Endothelial cell of umbilical vein (primary cell): ENCODE measurements around the gene DBI. TPM values are rescaled to one million over a fixed set of nuclear protein-coding genes. Genes with fewer than 3 reads are reported as not detected.

Experiments
- BruUV-seq: library from RNA; stranded (reverse); fragments of 400-500 nt; replicated peaks from 2 replicates; lab custom pipeline; 2021; lab: Mats Ljungman, UMichigan
- CTCF ChIA-PET: fragments of 300-600, 350-600 bp; sonication (Branson Sonifier 250); formaldehyde crosslinking; loops from one replicate; lab custom pipeline; 2021; ENCODE audit warnings: antibody characterized with exemption, inconsistent platforms; lab: Charles Lee
- POLR2A ChIA-PET: fragments of 300-600, 350-600 bp; sonication (Branson Sonifier 250); formaldehyde crosslinking; loops from one replicate; lab custom pipeline; 2021; ENCODE audit warnings: antibody characterized with exemption, inconsistent platforms; lab: Charles Lee
- DNase-seq: peaks from one replicate; pipeline ENCODE4 v3.0.0-alpha.2; 2011; ENCODE audit warnings: low read depth, low spot score
- FAIRE-seq: peaks from 2 replicates; lab custom pipeline; 2011; peaks lifted over from hg19 to GRCh38; lab: Jason Lieb, UNC
- H2AFZ ChIP-seq: 2 replicates; pipeline ENCODE4 v1.6.0; 2012; ENCODE audit warnings: low read depth, low read length, control low read depth, inconsistent platforms
- H3K27ac ChIP-seq: 2 replicates; pipeline ENCODE4 v1.5.1; 2011; ENCODE audit warnings: low read depth, mild to moderate bottlenecking, control low read depth, low read length, moderate library complexity; ENCODE audit not compliant: insufficient read depth
- H3K27me3 ChIP-seq, 2 experiments: 2 replicates each; pipeline versions ENCODE4 v1.6.0 to v1.6.1; 2011; ENCODE audit warnings: low read length in 2 of 2, mixed read lengths in 1 of 2; ENCODE audit not compliant: control insufficient read depth in 2 of 2, insufficient read depth in 2 of 2
- H3K36me3 ChIP-seq, 2 experiments: 2 replicates in 1 of 2; 3 replicates in 1 of 2; pipeline ENCODE4 v1.5.1; 2011; ENCODE audit warnings: low read length in 2 of 2, mild to moderate bottlenecking in 1 of 2, moderate library complexity in 1 of 2; ENCODE audit not compliant: control insufficient read depth in 2 of 2, insufficient read depth in 2 of 2; ENCODE audit errors: extremely low read depth in 1 of 2
- H3K4me1 ChIP-seq: 3 replicates; pipeline ENCODE4 v1.5.1; 2011; ENCODE audit warnings: mild to moderate bottlenecking, low read length; ENCODE audit not compliant: control insufficient read depth, insufficient read depth; ENCODE audit errors: extremely low read depth
- H3K4me2 ChIP-seq: 2 replicates; pipeline ENCODE4 v1.6.1; 2011; ENCODE audit warnings: low read length, control low read depth, mixed read lengths; ENCODE audit not compliant: insufficient read depth
- H3K4me3 ChIP-seq, 3 experiments: fragments of 200-600 bp in 1 of 3; sonication (generic), shearing (Covaris generic) in 1 of 3; replicated peaks in 1 of 3; 2 replicates each; pipeline ENCODE4 v1.5.1; 2011 to 2016; ENCODE audit warnings: control low read depth in 3 of 3, low read length in 3 of 3, mild to moderate bottlenecking in 2 of 3, inconsistent platforms in 1 of 3, low read depth in 1 of 3, moderate library complexity in 1 of 3; ENCODE audit not compliant: insufficient read depth in 1 of 3
- H3K79me2 ChIP-seq: 2 replicates; pipeline ENCODE4 v1.6.0; 2012; ENCODE audit warnings: low read length, inconsistent platforms; ENCODE audit not compliant: control insufficient read depth, insufficient read depth
- H3K9ac ChIP-seq: replicated peaks from 2 replicates; pipeline ENCODE3; 2011; ENCODE audit warnings: low read length, control low read depth; ENCODE audit not compliant: insufficient read depth; ENCODE audit errors: extremely low read depth
- H3K9me1 ChIP-seq: replicated peaks from 3 replicates; pipeline ENCODE4 v1.6.0; 2011; ENCODE audit warnings: mild to moderate bottlenecking, low read length; ENCODE audit not compliant: control insufficient read depth, insufficient read depth; ENCODE audit errors: extremely low read depth
- H3K9me3 ChIP-seq: replicated peaks from 2 replicates; pipeline ENCODE4 v1.5.1; 2012; ENCODE audit warnings: low read length, inconsistent platforms; ENCODE audit not compliant: control insufficient read depth, insufficient read depth
- H4K20me1 ChIP-seq: replicated peaks from 2 replicates; pipeline ENCODE3; 2011; ENCODE audit warnings: mild to moderate bottlenecking, low read length; ENCODE audit not compliant: control insufficient read depth, insufficient read depth; ENCODE audit errors: extremely low read depth
- EZH2 ChIP-seq: IDR thresholded peaks from 2 replicates; pipeline ENCODE4 v1.6.1; 2012; ENCODE audit warnings: borderline replicate concordance, low read depth, mild to moderate bottlenecking, moderate library complexity, low read length, inconsistent platforms; ENCODE audit not compliant: severe bottlenecking
- FOS ChIP-seq: IDR thresholded peaks from 2 replicates; pipeline ENCODE4 v1.6.1; 2011; ENCODE audit warnings: mild to moderate bottlenecking, low read length, moderate library complexity, borderline replicate concordance; ENCODE audit not compliant: insufficient read depth
- JUN ChIP-seq: IDR thresholded peaks from 2 replicates; pipeline ENCODE4 v1.6.1; 2011; ENCODE audit warnings: borderline replicate concordance, low read depth; ENCODE audit not compliant: insufficient read length, insufficient read depth
- MYC ChIP-seq: IDR thresholded peaks from one replicate; pipeline ENCODE4 v1.6.1; 2011; ENCODE audit warnings: mild to moderate bottlenecking, low read depth, low read length
- POLR2A ChIP-seq: IDR thresholded peaks from 2 replicates; pipeline ENCODE4 v1.6.1; 2012; ENCODE audit warnings: low read depth, mild to moderate bottlenecking, control low read depth, low read length
- POLR2AphosphoS5 ChIP-seq: IDR thresholded peaks from 2 replicates; pipeline ENCODE4 v1.6.1; 2012; ENCODE audit warnings: low read depth, mild to moderate bottlenecking, control low read depth, low read length, moderate library complexity; ENCODE audit not compliant: insufficient read depth
- dilution Hi-C: fragments of 300-500 bp; cut with MboI; formaldehyde crosslinking; loops from one replicate; pipeline ENCODE4 v1.15.0; 2019; ENCODE audit warnings: low sequenced_read_pairs; ENCODE audit not compliant: extremely low pct_ligation_motif_present
- intact Hi-C: fragments of 100-400 bp; cut with micrococcal nuclease; formaldehyde crosslinking; loops from one replicate; pipeline ENCODE4 v1.10.0; 2022
- polyA plus RNA-seq, 4 experiments: library from polyadenylated mRNA; depleted of rRNA in 3 of 4; stranded (reverse) in 3 of 4; unstranded in 1 of 4; fragments of >200 nt; gene quantifications; 2 replicates each; pipeline versions ENCODE4 v1.2.1 to v1.2.3, GENCODE V29; 2011 to 2012; ENCODE audit warnings: missing spikeins in 1 of 4
- total RNA-seq: library from RNA; stranded (reverse); gene quantifications from 2 replicates; pipeline ENCODE4 v1.2.3, GENCODE V29; 2021
- TF ChIP-seq, protein P1 (sequence below), 2 donors: IDR thresholded peaks; 1 replicate in 1 of 2; 2 replicates in 1 of 2; pipeline ENCODE4 v1.5.1; 2011; ENCODE audit warnings: low read length in 2 of 2, mild to moderate bottlenecking in 2 of 2, moderate library complexity in 2 of 2, control low read depth in 1 of 2, inconsistent platforms in 1 of 2, low read depth in 1 of 2; ENCODE audit not compliant: insufficient read depth in 1 of 2; ENCODE audit errors: extremely low read depth in 1 of 2

DBI gene
- total and polyA plus RNA-seq, 2 donors (not counting 3 experiments of a cell fraction or from before 2014, with no cell fraction given), result 214 to 233 TPM

DNA sequence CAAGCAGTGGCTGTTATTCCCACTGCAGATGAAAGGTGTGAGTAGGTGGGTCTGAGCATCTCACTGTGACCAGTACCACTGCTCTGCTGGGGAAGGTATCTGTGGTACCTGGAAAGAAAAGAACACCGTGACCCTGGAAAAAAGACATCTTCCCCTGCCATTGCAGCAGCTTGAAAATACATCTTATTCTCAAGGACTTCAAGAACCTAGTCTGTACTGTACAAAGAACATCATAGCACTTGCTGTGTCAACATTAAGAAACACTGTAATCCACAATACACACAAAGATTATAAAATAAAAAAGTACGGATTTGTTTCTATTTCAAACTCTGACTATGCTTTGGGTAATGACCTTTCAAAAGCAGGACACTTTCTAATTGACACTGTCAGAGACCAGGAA is 29.0 kb upstream of the DBI start:
- POLR2A ChIA-PET, result no interaction called here
- Histone ChIP-seq H4K20me1 (no peaks in the 10 kb centered on the region), H3K9me3 (no peaks in the 10 kb centered on the region), H3K4me2 (no peak overlapping the region), H3K9ac (no peak overlapping the region), H3K79me2 (no peaks in the 10 kb centered on the region), H3K36me3 (no peaks in the 10 kb centered on the region), H3K27ac (no peak overlapping the region), H2AFZ (no peak overlapping the region), H3K27me3 (no peaks in the 10 kb centered on the region), H3K4me3 (no peak overlapping the region), H3K4me1 (no peaks in the 10 kb centered on the region), H3K9me1 (no peaks in the 10 kb centered on the region)
- no peak for FAIRE-seq
- dilution Hi-C loops (no loop called here), intact Hi-C loops (no loop called here)
- DNase-seq, result no peak
- BruUV-seq, result no TSS peak
- TF ChIP-seq, protein P1, sequence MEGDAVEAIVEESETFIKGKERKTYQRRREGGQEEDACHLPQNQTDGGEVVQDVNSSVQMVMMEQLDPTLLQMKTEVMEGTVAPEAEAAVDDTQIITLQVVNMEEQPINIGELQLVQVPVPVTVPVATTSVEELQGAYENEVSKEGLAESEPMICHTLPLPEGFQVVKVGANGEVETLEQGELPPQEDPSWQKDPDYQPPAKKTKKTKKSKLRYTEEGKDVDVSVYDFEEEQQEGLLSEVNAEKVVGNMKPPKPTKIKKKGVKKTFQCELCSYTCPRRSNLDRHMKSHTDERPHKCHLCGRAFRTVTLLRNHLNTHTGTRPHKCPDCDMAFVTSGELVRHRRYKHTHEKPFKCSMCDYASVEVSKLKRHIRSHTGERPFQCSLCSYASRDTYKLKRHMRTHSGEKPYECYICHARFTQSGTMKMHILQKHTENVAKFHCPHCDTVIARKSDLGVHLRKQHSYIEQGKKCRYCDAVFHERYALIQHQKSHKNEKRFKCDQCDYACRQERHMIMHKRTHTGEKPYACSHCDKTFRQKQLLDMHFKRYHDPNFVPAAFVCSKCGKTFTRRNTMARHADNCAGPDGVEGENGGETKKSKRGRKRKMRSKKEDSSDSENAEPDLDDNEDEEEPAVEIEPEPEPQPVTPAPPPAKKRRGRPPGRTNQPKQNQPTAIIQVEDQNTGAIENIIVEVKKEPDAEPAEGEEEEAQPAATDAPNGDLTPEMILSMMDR (IDR thresholded peaks at IDR 0.05; ENCODE audit: extremely low read depth in 1 of 2, insufficient read depth in 1 of 2, low read depth in 1 of 2, low read length in 2 of 2), result no peak
- TF ChIP-seq EZH2 (no peak), FOS (no peak)
- CTCF ChIA-PET, result interaction anchor here (1.0 kb wide), 1 partner anchor 10 kb away, joined by 3 read pairs; no protein-coding TSS in a partner anchor

DNA sequence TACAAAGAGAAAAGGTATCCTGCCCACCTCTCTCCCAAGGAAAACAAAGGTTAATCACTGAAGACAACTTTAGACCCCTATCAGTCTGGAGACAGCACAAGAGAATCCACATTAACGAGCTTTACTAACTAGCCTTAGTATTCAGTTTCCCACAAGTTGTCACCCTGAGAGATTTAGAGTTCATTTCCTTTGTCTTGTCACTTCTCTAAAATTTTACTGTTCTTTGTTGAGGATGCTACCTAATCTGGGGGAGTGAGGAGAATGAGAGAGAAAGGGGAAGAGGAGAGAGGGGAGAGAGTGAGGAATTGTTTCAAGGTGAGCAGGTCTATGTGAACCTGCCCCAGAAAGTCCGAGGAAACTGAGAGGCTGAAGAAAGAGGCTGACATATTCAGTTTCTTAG is 28.5 kb upstream of the DBI start:
- H3K9me3 ChIP-seq, result no peaks in the 10 kb centered on the region
- no peaks in the 10 kb centered on the region for H4K20me1 ChIP-seq
- CTCF ChIA-PET, result interaction anchor here (1.0 kb wide), 1 partner anchor 10 kb away, joined by 3 read pairs; no protein-coding TSS in a partner anchor
- H3K4me3 ChIP-seq, result no peak overlapping the region
- H3K4me1 ChIP-seq, result no peaks in the 10 kb centered on the region
- H3K9me1 ChIP-seq, result no peaks in the 10 kb centered on the region
- DNase-seq (no peak), FAIRE-seq (no peak)
- no peaks in the 10 kb centered on the region for H3K36me3 ChIP-seq
- H3K27me3 ChIP-seq, result no peaks in the 10 kb centered on the region
- H3K9ac ChIP-seq, result no peak overlapping the region
- H3K79me2 ChIP-seq, result no peaks in the 10 kb centered on the region
- H3K27ac ChIP-seq, result no peak overlapping the region
- POLR2A ChIA-PET, result no interaction called here
- H2AFZ ChIP-seq, result no peak overlapping the region
- TF ChIP-seq, protein P1 (IDR thresholded peaks at IDR 0.05; ENCODE audit: extremely low read depth in 1 of 2, insufficient read depth in 1 of 2, low read depth in 1 of 2, low read length in 2 of 2), result no peak
- TF ChIP-seq MYC (no peak), FOS (no peak), EZH2 (no peak), POLR2AphosphoS5 (no peak), POLR2A (no peak), JUN (no peak)
- intact Hi-C loops, result no loop called here
- dilution Hi-C loops, result no loop called here
- no TSS peak for BruUV-seq
- H3K4me2 ChIP-seq, result no peak overlapping the region
